Measurements from ENCODE around the gene NRF1. TPM values are rescaled to one million over a fixed set of nuclear protein-coding genes. Genes with fewer than 3 reads are reported as not detected.
"Not testable (repeated sequence)": the region's sequence is repeated elsewhere in the genome, so short reads cannot be mapped to it uniquely, and the experiment has no call there.

Gene NRF1
- total RNA-seq, 1 experiment from 2014 or later: 6.7 TPM

DNA sequence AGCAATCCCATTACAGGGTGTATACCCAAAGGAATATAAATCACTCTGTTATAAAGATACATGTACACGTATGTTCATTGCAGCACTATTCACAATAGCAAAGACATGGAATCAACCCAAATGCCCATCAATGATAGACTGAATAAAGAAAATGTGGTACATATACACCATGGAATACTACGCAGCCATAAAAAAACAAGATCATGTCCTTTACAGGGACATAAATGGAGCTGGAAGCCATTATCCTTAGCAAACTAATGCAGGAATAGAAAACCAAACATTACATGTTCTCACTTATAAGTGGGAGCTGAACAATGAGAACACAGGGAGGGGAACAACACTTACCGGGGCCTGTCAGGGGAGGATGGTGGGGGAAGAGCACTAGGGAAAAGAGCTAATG, 7.5 kb upstream of the NRF1 start:
- in situ Hi-C loops (cut with HindIII; ENCODE audit: low pct_unique_long_range_greater_than_20kb, low sequenced_read_pairs): not testable (repeated sequence)

DNA sequence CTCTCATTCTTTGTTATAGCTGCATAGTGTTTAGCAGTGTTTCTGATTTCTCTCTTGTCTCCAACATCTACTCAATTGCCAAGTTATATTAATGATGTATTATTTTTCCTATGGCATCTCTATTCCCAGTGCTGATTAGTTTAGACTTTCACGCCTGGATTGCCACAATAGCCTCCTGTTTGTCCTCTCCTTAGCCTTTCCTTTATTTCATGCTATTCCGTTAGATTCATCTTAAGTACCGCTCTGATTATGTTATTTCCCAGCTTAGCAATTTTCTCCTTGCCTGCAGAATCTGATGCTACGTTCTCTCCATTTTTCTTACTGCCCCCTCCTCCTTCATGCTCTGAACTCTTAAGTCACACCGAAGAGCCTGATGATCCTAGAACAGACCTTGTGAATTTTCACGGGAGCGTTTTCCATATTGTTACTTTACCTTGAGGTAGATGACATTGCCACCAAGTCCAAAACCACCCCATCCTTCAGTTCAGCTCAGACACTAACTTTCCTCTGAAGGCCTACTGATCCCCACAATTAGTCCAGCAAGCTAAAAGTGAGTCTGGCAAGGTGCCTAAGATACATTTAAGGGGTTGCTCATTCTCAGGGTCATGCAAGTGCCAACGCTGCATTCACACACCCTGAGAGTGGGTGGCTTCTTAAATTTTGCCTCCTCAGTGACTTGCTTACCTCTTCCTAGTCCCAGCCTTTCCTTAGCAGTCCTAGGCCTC, 6.6 kb upstream of the NRF1 start:
- in situ Hi-C loops (cut with HindIII; ENCODE audit: low pct_unique_long_range_greater_than_20kb, low sequenced_read_pairs): no loop called here
- no peak for DNase-seq (ENCODE audit: low read depth, low spot score)

More for the DNA sequence above, 7.5 kb upstream of the NRF1 start:
- DNase-seq (ENCODE audit: low read depth, low spot score): not testable (repeated sequence)

DNA sequence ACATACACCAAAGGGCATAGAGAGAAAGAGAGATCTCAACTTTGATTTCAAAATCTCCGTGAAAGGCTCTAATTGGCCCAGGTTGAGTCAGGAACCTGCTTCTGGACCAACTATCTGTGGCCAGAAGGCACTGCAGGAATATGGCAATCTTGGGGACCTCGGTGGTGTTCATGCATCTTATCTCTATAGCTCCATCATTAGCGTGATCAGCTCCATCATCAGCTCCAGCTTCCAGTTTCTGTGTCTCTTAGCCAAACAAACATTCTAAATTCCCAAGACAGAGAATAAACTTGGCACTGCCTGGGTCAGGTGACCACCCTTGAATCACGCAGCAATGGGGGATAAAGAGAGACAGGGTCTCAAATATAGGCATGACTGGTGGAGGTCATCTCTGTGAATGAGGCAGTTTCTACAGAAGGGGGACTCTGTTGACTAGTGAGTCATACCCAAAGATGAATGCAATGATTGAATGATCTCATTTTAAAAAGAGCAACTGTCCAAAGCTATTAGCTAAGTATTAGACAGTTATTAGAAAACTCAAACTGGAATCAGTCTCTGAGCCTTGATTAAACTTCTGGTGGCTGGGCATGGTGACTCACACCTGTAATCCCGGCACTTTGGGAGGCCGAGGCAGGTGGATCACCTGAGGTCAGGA, 5.4 kb upstream of the NRF1 start:
- DNase-seq (ENCODE audit: low read depth, low spot score): no peak
- in situ Hi-C loops (cut with HindIII; ENCODE audit: low pct_unique_long_range_greater_than_20kb, low sequenced_read_pairs): no loop called here

DNA sequence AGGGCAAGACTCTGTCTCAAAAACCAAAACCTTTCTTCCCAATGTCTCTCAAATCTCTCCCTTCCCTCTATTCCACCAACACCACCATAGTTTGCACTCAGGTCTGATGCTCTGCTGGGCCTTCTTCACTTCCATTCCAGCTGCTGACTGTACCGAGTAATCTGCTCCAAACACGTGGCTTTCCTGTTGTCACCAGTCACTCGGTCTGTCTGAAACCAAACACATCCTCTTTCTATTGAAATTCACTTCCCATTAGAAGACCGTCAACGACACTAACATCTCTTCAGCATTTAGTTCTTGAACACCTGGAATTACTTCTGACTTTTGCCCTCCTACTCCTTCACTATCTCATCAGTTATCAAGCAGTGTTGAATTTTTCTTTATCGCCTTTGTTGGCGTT, 4.7 kb upstream of the NRF1 start:
- in situ Hi-C loops (cut with HindIII; ENCODE audit: low pct_unique_long_range_greater_than_20kb, low sequenced_read_pairs): no loop called here
- no peak for DNase-seq (ENCODE audit: low read depth, low spot score)

DNA sequence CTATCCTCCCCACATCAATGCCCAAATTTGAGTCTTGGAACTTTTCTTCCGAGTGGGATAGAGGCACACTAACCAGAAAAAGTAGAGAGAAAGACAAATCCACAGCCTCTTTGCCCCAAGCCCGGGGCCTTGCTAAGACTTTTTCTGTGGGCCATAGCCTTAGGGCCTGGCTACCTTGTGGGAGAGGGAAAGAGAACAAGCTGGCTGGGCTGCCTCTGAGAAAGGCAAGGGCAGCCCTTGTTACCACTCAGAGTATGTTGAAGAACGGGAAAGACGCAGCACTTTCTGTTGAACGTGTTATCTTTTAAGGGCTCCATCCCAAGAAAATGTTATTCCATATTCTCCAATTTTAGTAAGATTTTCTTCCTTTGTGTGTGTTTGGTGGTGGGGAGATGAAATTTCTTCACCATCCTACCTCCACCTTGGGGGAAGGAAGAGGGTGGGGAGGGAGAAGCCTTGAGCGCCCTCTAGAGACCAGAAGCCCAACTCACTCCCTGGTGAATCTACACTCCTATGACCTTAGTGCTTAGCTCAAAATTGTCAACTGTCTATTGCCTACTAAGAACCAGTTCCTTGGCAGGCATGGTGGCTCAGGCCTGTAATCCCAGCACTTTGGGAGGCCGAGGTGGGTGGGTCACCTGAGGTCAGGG, 3.9 kb upstream of the NRF1 start:
- DNase-seq (ENCODE audit: low read depth, low spot score): peak; percentile 82
- in situ Hi-C loops (cut with HindIII; ENCODE audit: low pct_unique_long_range_greater_than_20kb, low sequenced_read_pairs): no loop called here

DNA sequence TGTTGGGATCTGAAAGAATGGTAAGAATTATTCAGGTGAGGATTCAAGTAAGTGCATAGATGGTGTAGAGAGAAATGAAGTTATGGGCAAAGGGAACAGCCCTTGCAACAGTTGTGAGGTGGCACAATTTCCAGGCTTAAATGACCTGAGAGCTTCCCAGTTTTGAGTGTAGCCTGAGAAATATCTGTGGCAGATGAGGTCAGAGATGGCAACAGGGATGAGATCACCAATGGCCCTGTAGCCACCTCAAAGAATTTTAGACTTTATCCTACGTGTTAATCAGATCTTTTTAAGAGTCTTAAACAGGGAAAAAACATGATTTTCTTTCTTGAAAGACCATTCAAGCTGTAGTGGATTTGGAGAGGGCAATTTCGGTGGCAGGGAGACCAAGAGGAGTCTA, 1.9 kb upstream of the NRF1 start:
- no peak for DNase-seq (ENCODE audit: low read depth, low spot score)
- in situ Hi-C loops (cut with HindIII; ENCODE audit: low pct_unique_long_range_greater_than_20kb, low sequenced_read_pairs): no loop called here

DNA sequence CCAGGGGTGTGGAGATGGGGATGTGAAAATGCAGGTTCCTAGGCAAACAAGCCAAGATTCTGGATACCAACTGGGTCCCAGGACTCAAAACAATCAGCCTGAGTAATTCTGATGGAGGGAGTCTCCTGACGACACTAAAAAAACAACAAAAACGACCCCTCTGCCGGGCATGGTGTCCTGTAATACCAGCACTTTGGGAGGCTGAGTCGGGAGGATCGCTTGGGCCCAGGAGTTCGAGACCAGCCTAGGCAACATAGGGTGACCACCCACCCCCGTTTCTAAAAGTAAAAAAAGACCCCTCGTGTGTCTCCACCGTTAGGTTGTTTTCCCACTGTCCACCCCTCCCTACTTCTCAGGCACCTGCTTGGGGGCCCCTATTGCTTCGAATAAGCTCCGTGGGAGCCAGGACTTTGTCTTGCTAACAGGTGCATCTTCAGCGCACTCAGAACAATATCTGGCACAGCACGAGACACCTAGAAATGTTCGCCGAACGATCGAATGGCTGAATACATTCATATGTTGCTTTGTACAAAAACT, 743 bp upstream of the NRF1 start:
- DNase-seq (ENCODE audit: low read depth, low spot score): no peak
- in situ Hi-C loops (cut with HindIII; ENCODE audit: low pct_unique_long_range_greater_than_20kb, low sequenced_read_pairs): no loop called here

DNA sequence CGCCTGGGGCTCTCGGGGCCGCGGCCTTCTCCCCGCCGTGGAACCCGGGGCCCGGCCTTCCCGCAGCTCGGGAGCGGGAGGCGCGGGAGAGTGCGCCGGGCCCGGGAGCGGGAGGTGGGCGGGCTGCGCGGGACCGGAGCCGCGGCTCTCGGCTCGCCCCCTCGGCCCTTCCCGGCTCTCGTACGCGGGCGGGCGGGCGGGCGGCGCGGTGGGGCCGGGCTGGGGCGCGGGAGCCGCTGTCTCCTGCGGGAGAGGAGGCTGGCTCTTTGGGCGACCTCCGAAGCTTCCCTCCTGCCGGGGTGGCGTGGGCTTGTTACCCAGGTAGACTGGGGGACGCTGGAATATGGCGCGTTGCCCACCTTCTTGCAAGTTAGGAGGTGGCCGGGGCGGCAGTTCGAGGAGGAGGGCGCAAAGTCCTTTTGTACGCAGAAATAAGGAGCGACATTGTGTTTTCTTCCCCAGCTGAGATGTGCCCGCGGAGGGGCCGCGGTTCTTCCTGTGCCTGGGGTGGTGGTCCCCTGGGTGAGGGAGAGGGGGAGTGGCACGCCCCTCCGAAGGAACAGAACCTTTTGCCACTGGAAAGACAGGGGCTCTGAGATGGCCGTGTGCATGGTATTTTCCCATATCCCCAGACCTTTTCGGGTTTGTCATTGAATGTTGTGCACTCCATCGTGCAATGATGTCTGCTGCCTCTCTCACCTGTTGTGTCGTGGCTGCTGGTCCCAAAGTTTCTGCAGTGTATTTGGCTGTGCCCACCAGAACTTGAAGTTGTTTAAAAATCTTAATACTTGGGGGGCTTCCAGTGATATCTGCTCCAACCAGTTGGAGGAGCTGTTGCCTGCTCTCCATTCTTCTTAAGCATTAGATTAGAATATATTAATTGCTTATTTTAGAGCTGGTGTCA, 844 bp downstream of the NRF1 start:
- in situ Hi-C loops (cut with HindIII; ENCODE audit: low pct_unique_long_range_greater_than_20kb, low sequenced_read_pairs): no loop called here
- DNase-seq (ENCODE audit: low read depth, low spot score): peak; percentile 54

DNA sequence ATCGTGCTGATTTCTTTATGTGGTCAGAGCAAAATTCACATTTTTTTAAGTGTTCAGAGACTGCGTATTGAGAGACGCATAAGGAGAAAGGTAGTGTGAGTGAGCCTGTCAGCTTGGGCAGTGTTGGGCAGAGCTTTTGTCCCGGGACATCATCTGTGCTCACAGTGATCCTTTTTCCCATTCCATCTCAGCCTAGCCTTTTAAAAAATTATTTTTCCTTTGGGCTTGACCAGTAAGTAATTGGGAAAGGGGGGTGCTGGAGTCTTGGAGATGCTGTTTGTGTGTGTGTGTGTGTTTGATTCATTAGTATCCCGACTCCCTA, 1.5 kb downstream of the NRF1 start:
- in situ Hi-C loops (cut with HindIII; ENCODE audit: low pct_unique_long_range_greater_than_20kb, low sequenced_read_pairs): no loop called here
- DNase-seq (ENCODE audit: low read depth, low spot score): no peak

DNA sequence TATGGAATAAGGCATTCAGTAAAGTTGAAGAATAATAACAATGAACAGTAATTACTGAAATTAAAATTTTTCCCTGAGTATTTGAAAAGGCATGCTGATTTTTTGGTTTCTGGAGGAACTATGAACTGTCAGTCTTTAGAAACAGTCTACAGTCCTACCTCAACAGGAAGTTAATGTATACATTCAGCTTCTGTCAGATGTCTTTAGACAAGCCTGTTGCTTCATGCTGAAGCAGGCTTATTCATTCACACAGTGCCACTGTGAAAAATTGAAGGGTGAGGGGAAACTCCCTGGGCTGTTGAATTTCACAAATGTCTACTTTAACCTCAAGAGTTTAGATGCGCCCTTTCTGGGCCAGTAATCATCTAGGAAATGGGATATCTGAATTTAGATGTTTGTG, 3.5 kb downstream of the NRF1 start:
- in situ Hi-C loops (cut with HindIII; ENCODE audit: low pct_unique_long_range_greater_than_20kb, low sequenced_read_pairs): no loop called here
- peak; percentile 75 for DNase-seq (ENCODE audit: low read depth, low spot score)

DNA sequence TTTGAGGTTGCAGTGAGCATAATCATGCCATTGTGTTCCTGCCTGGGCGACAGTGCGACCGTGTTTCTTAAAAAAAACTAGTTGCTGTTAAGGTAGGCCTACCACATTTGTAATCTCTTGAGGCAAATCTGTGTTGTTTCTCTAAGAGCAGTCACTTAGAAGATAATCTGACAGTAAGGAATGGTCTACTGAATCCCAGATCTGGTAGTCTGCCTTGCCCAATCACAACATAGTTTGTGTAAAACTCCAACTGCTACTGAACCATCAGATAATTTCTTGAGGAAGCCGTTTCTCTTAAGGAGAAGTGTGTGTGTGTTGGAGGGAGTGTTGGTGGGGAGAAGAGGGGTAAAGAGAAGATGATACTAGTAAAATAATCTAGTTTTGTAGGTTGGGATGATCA, 5.0 kb downstream of the NRF1 start:
- DNase-seq (ENCODE audit: low read depth, low spot score): no peak
- in situ Hi-C loops (cut with HindIII; ENCODE audit: low pct_unique_long_range_greater_than_20kb, low sequenced_read_pairs): no loop called here

DNA sequence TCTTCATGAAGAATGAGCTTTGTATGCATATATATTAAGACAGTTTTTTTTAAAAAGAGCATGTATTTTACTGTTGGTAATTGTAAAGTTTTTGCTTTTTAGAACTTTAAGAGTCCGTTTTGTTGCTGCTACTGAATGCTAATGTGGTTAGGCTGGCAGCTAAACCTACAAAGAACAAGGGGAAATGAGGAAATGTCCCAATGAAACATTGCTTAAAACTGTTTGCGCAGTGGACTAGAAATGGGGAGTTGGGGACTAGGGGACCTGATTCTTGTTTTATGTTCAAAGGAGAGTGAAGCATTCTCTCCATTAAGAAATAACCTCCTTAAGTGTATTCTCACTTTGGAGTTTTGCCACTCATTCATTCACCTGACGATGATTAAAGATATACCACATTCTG, 5.7 kb downstream of the NRF1 start:
- in situ Hi-C loops (cut with HindIII; ENCODE audit: low pct_unique_long_range_greater_than_20kb, low sequenced_read_pairs): no loop called here
- no peak for DNase-seq (ENCODE audit: low read depth, low spot score)

DNA sequence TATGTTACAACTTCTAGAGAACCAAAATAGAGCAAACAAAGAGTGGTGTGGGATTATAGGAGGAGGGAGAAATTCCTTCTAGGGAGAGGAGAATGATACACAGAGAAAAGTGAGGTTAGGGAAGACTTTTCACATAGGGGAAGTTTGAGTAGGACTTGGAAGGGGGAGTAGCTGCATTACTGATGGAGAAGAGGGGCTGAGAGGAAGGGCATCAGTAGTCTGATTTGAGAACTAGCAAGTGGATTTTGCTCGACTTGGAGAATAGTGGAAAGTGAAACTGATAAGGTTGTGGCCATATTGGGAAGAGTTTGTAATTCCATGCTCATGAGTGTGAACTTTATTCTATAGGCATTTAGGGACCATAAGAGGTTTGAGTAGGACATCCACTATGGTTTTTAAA, 6.1 kb downstream of the NRF1 start:
- no peak for DNase-seq (ENCODE audit: low read depth, low spot score)
- in situ Hi-C loops (cut with HindIII; ENCODE audit: low pct_unique_long_range_greater_than_20kb, low sequenced_read_pairs): no loop called here

DNA sequence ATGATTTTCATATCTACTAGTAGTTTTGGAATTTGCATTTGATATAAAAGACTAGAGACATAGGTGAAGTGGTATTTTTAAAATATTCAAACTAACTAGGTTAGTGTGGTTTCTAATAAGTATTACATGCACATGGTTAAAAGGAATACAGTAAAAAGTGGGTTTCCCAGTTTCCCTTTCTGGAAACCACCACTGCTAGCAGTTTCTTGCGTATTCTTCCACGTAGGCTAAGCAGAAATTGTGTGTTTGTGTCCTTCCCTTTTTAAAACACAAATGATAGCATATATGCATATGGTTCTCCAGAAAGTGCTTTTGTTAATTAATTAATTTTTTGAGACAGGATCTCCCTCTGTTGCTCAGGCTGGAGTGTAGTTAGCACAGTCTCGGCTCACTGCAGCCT, 15.4 kb downstream of the NRF1 start:
- in situ Hi-C loops (cut with HindIII; ENCODE audit: low pct_unique_long_range_greater_than_20kb, low sequenced_read_pairs): no loop called here
- DNase-seq (ENCODE audit: low read depth, low spot score): no peak

DNA sequence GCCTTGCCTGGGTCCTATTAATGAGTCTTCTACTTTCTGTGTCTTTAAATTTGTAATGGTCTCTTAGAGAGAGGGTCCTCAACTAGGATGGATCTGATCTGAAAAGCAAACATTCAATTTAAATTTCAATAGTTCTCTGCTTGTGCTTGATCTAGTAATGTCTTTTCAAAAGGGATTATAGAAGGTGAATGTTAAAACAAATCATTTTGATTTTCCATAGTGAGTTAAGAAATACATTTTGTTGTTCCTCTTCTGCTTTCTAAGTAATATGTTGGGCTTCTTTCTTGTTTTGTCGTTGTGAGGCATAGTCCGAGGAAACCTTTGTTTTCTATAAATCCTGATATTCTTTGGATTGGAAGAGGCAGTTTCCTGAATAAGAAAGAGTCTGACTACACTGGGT, 18.8 kb downstream of the NRF1 start:
- in situ Hi-C loops (cut with HindIII; ENCODE audit: low pct_unique_long_range_greater_than_20kb, low sequenced_read_pairs): no loop called here

DNA sequence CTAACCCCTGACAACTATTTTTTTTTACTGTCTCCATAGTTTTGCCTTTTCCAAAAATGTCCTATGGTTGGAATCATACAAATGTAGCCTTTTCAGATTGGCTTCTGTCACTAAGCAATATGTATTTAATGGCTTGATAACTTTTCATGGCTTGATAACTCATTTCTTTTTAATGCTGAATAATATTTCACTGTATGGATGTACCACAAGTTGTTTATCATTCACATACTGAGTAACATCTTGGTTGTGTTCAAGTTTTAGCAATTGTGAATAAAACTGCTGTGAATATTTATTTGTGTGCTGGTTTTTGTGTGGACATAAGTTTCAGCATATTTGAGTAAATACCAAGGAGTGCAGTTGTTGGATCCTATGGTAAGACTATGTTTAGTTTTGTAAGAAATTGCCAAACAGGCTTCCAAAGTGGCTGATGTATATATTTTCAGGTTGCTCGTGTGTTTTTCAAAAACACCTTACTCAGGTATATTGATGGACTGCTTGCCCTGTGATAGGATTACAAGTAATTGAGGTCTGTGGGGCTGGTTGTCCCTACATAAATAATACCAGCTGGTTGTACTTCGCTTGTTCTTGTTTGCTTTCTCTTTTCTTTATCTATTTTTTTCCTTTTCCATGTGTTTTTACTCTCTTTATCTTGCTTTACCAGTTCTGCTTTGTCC, 23.0 kb downstream of the NRF1 start:
- in situ Hi-C loops (cut with HindIII; ENCODE audit: low pct_unique_long_range_greater_than_20kb, low sequenced_read_pairs): no loop called here

More for the DNA sequence above, 18.8 kb downstream of the NRF1 start:
- no peak for DNase-seq (ENCODE audit: low read depth, low spot score)

DNA sequence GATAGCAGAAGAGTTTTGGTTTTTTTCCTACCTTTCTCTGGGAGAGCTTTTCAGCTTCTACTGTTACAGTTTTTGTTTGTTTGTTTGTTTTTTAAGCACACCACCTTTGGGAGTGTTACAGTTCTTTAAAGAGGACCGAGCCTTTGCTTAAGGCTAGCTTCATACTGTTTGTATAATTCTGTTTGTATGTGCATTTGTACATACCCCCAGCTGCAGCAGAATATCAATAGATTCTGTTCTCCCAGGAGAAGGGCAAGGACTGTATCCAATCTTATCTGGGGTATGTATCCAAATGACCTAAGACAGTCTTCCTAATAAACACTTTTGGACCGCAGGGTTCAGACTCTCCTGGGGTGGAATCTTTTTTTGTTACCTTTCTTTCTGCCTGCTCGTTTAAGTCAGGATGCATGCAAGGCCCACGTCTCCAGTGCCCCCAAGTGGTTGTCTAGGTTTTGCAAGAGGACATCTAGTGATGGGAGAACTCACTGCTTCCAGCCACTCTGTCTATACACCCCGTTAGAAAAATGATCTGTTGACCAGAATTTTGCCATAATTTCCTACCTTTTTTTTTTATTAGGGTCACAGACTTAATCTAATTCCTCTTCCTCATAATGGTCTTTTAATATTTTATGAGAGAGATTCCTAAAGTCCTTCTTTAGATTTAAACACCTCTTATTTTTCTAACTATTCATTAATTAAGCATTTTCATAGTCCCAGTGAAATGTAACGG, 23.9 kb downstream of the NRF1 start:
- DNase-seq (ENCODE audit: low read depth, low spot score): peak; percentile 91
- in situ Hi-C loops (cut with HindIII; ENCODE audit: low pct_unique_long_range_greater_than_20kb, low sequenced_read_pairs): no loop called here

More for the DNA sequence above, 23.0 kb downstream of the NRF1 start:
- no peak for DNase-seq (ENCODE audit: low read depth, low spot score)

All from SK-MEL-5 (cell line).